Measurements from ENCODE around the gene GPC5.
"Not testable (repeated sequence)": the region's sequence is repeated elsewhere in the genome, so short reads cannot be mapped to it uniquely, and the experiment has no call there.

Gene GPC5

GRCh38 chr13:91398413-91399188 is at the start of gene GPC5:
Gene GPC5 (plus strand): TSS chr13:91398621.
- ATAC-seq: peak; percentile 95
- H3K9me3 Mint-ChIP-seq: no peaks in the 10 kb centered on the region
- peaks cover 21% of the 10 kb centered on the region for H3K4me1 Mint-ChIP-seq
- peak within 1 kb of the TSS; percentile 87 to 89 for H3K4me3 Mint-ChIP-seq
- peaks cover 85% of the 10 kb centered on the region for H3K27me3 Mint-ChIP-seq
- no peak within 1 kb of the TSS for H3K27ac Mint-ChIP-seq
- DNase-seq: peak; percentile 75

- Mint-ChIP-seq H3K27me3 (no peaks in the 10 kb centered on the region), H3K4me1 (peaks cover 32% of the 10 kb centered on the region)
- peak; percentile 66 for ATAC-seq
These were observed 49.5 kb upstream of the GPC5 start for GRCh38 chr13:91348906-91349435.

GRCh38 chr13:91349992-91350911 is 48.2 kb upstream of the GPC5 start:
- H3K4me3 Mint-ChIP-seq: peak overlapping the region; percentile 95 to 96
- ATAC-seq: no peak
- H3K27me3 Mint-ChIP-seq: no peaks in the 10 kb centered on the region
- peak overlapping the region in 1 of 2 donors; percentile 33 for H3K27ac Mint-ChIP-seq
- H3K9me3 Mint-ChIP-seq: no peaks in the 10 kb centered on the region
- H3K4me1 Mint-ChIP-seq: peaks cover 39% of the 10 kb centered on the region
- DNase-seq: no peak

More at GRCh38 chr13:91348906-91349435, 49.5 kb upstream of the GPC5 start:
- Mint-ChIP-seq H3K27ac (peak overlapping the region; percentile 88 to 98), H3K9me3 (no peaks in the 10 kb centered on the region), H3K4me3 (peak overlapping the region; percentile 95 to 96)
- DNase-seq: peak; percentile 92 to 93

- H3K27ac Mint-ChIP-seq: peak overlapping the region in 1 of 2 donors; percentile 87
- DNase-seq (no peak), ATAC-seq (no peak)
- peaks cover 43% of the 10 kb centered on the region for H3K4me1 Mint-ChIP-seq
- H3K4me3 Mint-ChIP-seq: peak overlapping the region; percentile 95 to 96
- no peaks in the 10 kb centered on the region for H3K9me3 Mint-ChIP-seq
- no peaks in the 10 kb centered on the region for H3K27me3 Mint-ChIP-seq
These were observed 47.3 kb upstream of the GPC5 start for GRCh38 chr13:91351123-91351522.

- no peak overlapping the region for H3K27ac Mint-ChIP-seq
- H3K4me3 Mint-ChIP-seq: peak overlapping the region in 1 of 2 donors; percentile 95
- DNase-seq (no peak), ATAC-seq (no peak)
- H3K4me1 Mint-ChIP-seq: peaks cover 48% of the 10 kb centered on the region
- no peaks in the 10 kb centered on the region for H3K27me3 Mint-ChIP-seq
- H3K9me3 Mint-ChIP-seq: no peaks in the 10 kb centered on the region
These were observed 46.4 kb upstream of the GPC5 start for GRCh38 chr13:91351980-91352379.

- H3K4me3 Mint-ChIP-seq: peak overlapping the region in 1 of 2 donors; percentile 14
- not testable (repeated sequence) for DNase-seq, H3K9me3 Mint-ChIP-seq, ATAC-seq, H3K27me3 Mint-ChIP-seq, H3K27ac Mint-ChIP-seq
- H3K4me1 Mint-ChIP-seq: peaks cover 50% of the 10 kb centered on the region
These were observed 45.5 kb upstream of the GPC5 start for GRCh38 chr13:91352891-91353290.

- H3K27ac Mint-ChIP-seq: no peak overlapping the region
- no peaks in the 10 kb centered on the region for H3K9me3 Mint-ChIP-seq
- no peaks in the 10 kb centered on the region for H3K27me3 Mint-ChIP-seq
- peaks cover 50% of the 10 kb centered on the region for H3K4me1 Mint-ChIP-seq
- peak overlapping the region in 1 of 2 donors; percentile 14 for H3K4me3 Mint-ChIP-seq
- no peak for ATAC-seq
- DNase-seq: no peak
These were observed 44.9 kb upstream of the GPC5 start for GRCh38 chr13:91353494-91353893.

GRCh38 chr13:91355099-91355825 is 43.2 kb upstream of the GPC5 start:
- Mint-ChIP-seq H3K9me3 (no peaks in the 10 kb centered on the region), H3K27me3 (no peaks in the 10 kb centered on the region), H3K27ac (no peak overlapping the region), H3K4me1 (peaks cover 45% of the 10 kb centered on the region), H3K4me3 (no peak overlapping the region)
- DNase-seq (no peak), ATAC-seq (no peak)

- Mint-ChIP-seq H3K4me3 (no peak overlapping the region), H3K27ac (no peak overlapping the region), H3K27me3 (no peaks in the 10 kb centered on the region), H3K4me1 (peaks cover 37% of the 10 kb centered on the region), H3K9me3 (no peaks in the 10 kb centered on the region)
- DNase-seq: no peak
- no peak for ATAC-seq
These were observed 42.4 kb upstream of the GPC5 start for GRCh38 chr13:91355826-91356710.

GRCh38 chr13:91356919-91357612 is 41.4 kb upstream of the GPC5 start:
- peaks cover 31% of the 10 kb centered on the region for H3K4me1 Mint-ChIP-seq
- DNase-seq (no peak), ATAC-seq (no peak)
- no peaks in the 10 kb centered on the region for H3K27me3 Mint-ChIP-seq
- no peaks in the 10 kb centered on the region for H3K9me3 Mint-ChIP-seq
- H3K4me3 Mint-ChIP-seq: no peak overlapping the region
- peak overlapping the region in 1 of 2 donors; percentile 59 for H3K27ac Mint-ChIP-seq

- H3K27ac Mint-ChIP-seq: no peak overlapping the region
- H3K4me1 Mint-ChIP-seq: peaks cover 31% of the 10 kb centered on the region
- ATAC-seq: no peak
- DNase-seq: no peak
- no peak overlapping the region for H3K4me3 Mint-ChIP-seq
- no peaks in the 10 kb centered on the region for H3K9me3 Mint-ChIP-seq
- H3K27me3 Mint-ChIP-seq: no peaks in the 10 kb centered on the region
These were observed 40.6 kb upstream of the GPC5 start for GRCh38 chr13:91357613-91358386.

- ATAC-seq (no peak), DNase-seq (no peak)
- Mint-ChIP-seq H3K4me1 (peaks cover 29% of the 10 kb centered on the region), H3K27ac (no peak overlapping the region), H3K27me3 (no peaks in the 10 kb centered on the region), H3K4me3 (no peak overlapping the region), H3K9me3 (no peaks in the 10 kb centered on the region)
These were observed 40.0 kb upstream of the GPC5 start for GRCh38 chr13:91358387-91358782.

- H3K4me1 Mint-ChIP-seq: peaks cover 22% of the 10 kb centered on the region
- no peak for DNase-seq
- H3K9me3 Mint-ChIP-seq: no peaks in the 10 kb centered on the region
- H3K27ac Mint-ChIP-seq: no peak overlapping the region
- H3K27me3 Mint-ChIP-seq: no peaks in the 10 kb centered on the region
- ATAC-seq: peak; percentile 40
- H3K4me3 Mint-ChIP-seq: no peak overlapping the region
These were observed 39.3 kb upstream of the GPC5 start for GRCh38 chr13:91359111-91359510.

All from stimulated activated naive CD8-positive, alpha-beta T cell treated with anti-CD3 and anti-CD28 coated beads, Interleukin-15, amount 100 ng/mL, for 72 hours (primary cell).